Right lobe of liver (tissue), 6 donors: Measurements from ENCODE around the gene GCSAM. TPM values are rescaled to one million over a fixed set of nuclear protein-coding genes. Genes with fewer than 3 reads are reported as not detected.

Experiments
- ATAC-seq, 4 donors: fragments of 200-7000 bp; cut with Tn5 transposase; one replicate each; pipeline ENCODE4 v1.9.1; 2020; ENCODE audit warnings: mild to moderate bottlenecking in 4 of 4, moderate library complexity in 4 of 4
- DNase-seq, 3 donors: peaks; one replicate each; pipeline ENCODE4 v3.0.0-alpha.2; 2020
- H3K27ac ChIP-seq, 3 donors: fragments of 200-600 bp; one replicate each; pipeline ENCODE4 v1.8.0; 2022
- H3K27me3 ChIP-seq, 2 donors: fragments of 200-600 bp; one replicate each; pipeline ENCODE4 v1.8.0; 2022
- H3K36me3 ChIP-seq, 4 donors: fragments of 200-600 bp; sonication (generic) in 1 of 4; one replicate each; pipeline versions ENCODE4 v1.5.1 to v1.8.0; 2017 to 2022; ENCODE audit warnings: control low read depth in 1 of 4
- H3K4me1 ChIP-seq, 4 donors: fragments of 200-600 bp; sonication (generic) in 1 of 4; one replicate each; pipeline versions ENCODE4 v1.5.1 to v1.8.0; 2017 to 2022; ENCODE audit warnings: control low read depth in 1 of 4
- H3K4me3 ChIP-seq, 3 donors: fragments of 200-600 bp; one replicate each; pipeline ENCODE4 v1.8.0; 2022
- H3K9me3 ChIP-seq, 4 donors: fragments of 200-600 bp; sonication (generic) in 1 of 4; one replicate each; pipeline versions ENCODE4 v1.5.1 to v1.8.0; 2017 to 2022; ENCODE audit warnings: control low read depth in 1 of 4
- CTCF ChIP-seq, 4 donors: fragments of 200-600 bp in 3 of 4; fragments of 450-650 bp in 1 of 4; IDR thresholded peaks; one replicate each; pipeline versions ENCODE4 v1.5.1 to v1.8.0; 2016 to 2022; ENCODE audit warnings: antibody characterized with exemption in 4 of 4, mild to moderate bottlenecking in 2 of 4
- POLR2A ChIP-seq: fragments of 450-650 bp; IDR thresholded peaks from one replicate; pipeline ENCODE4 v1.6.1; 2017; ENCODE audit warnings: antibody characterized with exemption, mild to moderate bottlenecking
- WGBS: methylation state at CpG from one replicate; pipeline ENCODE4 v1.1.6; 2018; ENCODE audit warnings: low coverage, low lambda C conversion rate; ENCODE audit not compliant: insufficient coverage; ENCODE audit errors: missing lambda C conversion rate; 5-methylcytosine and 5-hydroxymethylcytosine counted together
- intact Hi-C, 2 donors: fragments of 100-400 bp; cut with DNase I; formaldehyde crosslinking; loops; one replicate each; pipeline versions ENCODE4 v1.11.2 to v1.14.1; 2022
- total RNA-seq, 6 experiments: library from RNA; depleted of rRNA in 2 of 6; stranded (reverse); fragments of >200 nt in 2 of 6; fragmentation: NEBNext Ultra II Directional in 3 of 6; extraction: Animal tissue kit (Norgen Biotek cat#: 25700) in 3 of 6; gene quantifications; one replicate each; pipeline versions ENCODE4 v1.1.0 to v1.2.4, GENCODE V29; 2016 to 2023
- donor health status: DM: no; HTN: yes; CAD: no.
- donor health status: DM: no; HTN: no; CAD: no.
- donor health status: DM: no; HTN: no; CAD: no.
- donor health status: DM: no; HTN: yes; CAD: no.
- donor health status: DM: no; HTN: yes; CAD: no.

The GCSAM gene
- total RNA-seq, 6 experiments from 2014 or later: 0.12 to 0.18 TPM; not detected in 4

- H3K9me3 ChIP-seq: no peaks in the 10 kb centered on the region
- no peak for TF ChIP-seq CTCF (IDR thresholded peaks at IDR 0.05)
- TF ChIP-seq POLR2A: no peak
- intact Hi-C loops: no loop called here
- DNase-seq (no peak), ATAC-seq (no peak)
- H3K27ac ChIP-seq: no peak overlapping the region
- H3K4me1 ChIP-seq: no peaks in the 10 kb centered on the region
- 36% methylated on average over 2 of the region's 2 CpGs for WGBS
- H3K4me3 ChIP-seq: no peak overlapping the region
- no peaks in the 10 kb centered on the region for H3K36me3 ChIP-seq
- H3K27me3 ChIP-seq: no peaks in the 10 kb centered on the region
Observed at GRCh38 chr3:112141293-112141692, 8.2 kb upstream of the GCSAM start.

- WGBS: 41% methylated on average over 1 of the region's 1 CpG
Observed at GRCh38 chr3:112140584-112140983, 7.5 kb upstream of the GCSAM start.

GRCh38 chr3:112138219-112138969 lies 5.3 kb upstream of the GCSAM start:
- Histone ChIP-seq H3K27ac (no peak overlapping the region), H3K4me3 (no peak overlapping the region), H3K36me3 (no peaks in the 10 kb centered on the region), H3K9me3 (no peaks in the 10 kb centered on the region), H3K27me3 (no peaks in the 10 kb centered on the region), H3K4me1 (no peaks in the 10 kb centered on the region)
- DNase-seq (no peak), ATAC-seq (no peak)
- TF ChIP-seq CTCF (IDR thresholded peaks at IDR 0.05) (no peak), POLR2A (no peak)
- WGBS: 21% methylated on average over 1 of the region's 1 CpG
- intact Hi-C loops: no loop called here

More at GRCh38 chr3:112140584-112140983, 7.5 kb upstream of the GCSAM start:
- Histone ChIP-seq H3K27me3 (no peaks in the 10 kb centered on the region), H3K9me3 (no peaks in the 10 kb centered on the region), H3K36me3 (no peaks in the 10 kb centered on the region), H3K4me3 (no peak overlapping the region), H3K27ac (no peak overlapping the region), H3K4me1 (no peaks in the 10 kb centered on the region)
- intact Hi-C loops: no loop called here
- TF ChIP-seq CTCF (IDR thresholded peaks at IDR 0.05) (no peak), POLR2A (no peak)
- ATAC-seq (no peak), DNase-seq (no peak)

GRCh38 chr3:112137781-112138180 lies 4.7 kb upstream of the GCSAM start:
- ATAC-seq: no peak
- Histone ChIP-seq H3K36me3 (no peaks in the 10 kb centered on the region), H3K27ac (no peak overlapping the region), H3K9me3 (no peaks in the 10 kb centered on the region), H3K4me1 (no peaks in the 10 kb centered on the region), H3K27me3 (no peaks in the 10 kb centered on the region), H3K4me3 (no peak overlapping the region)
- WGBS: 23% methylated on average over 4 of the region's 4 CpGs
- TF ChIP-seq POLR2A: no peak
- TF ChIP-seq CTCF (IDR thresholded peaks at IDR 0.05): no peak
- intact Hi-C loops: no loop called here
- no peak for DNase-seq
